HG02970 (cell line): Measurements from ENCODE around the gene RINL.
"Not testable (repeated sequence)": the region's sequence is repeated elsewhere in the genome, so short reads cannot be mapped to it uniquely, and the experiment has no call there.

ENCODE experiments used
- ATAC-seq: cut with Tn5 transposase; IDR thresholded peaks from one replicate; pipeline ENCODE4 v1.9.1; 2021; ENCODE audit warnings: mild to moderate bottlenecking, moderate library complexity, moderate number of reproducible peaks; ENCODE audit not compliant: unreplicated experiment, low FRiP score

The RINL gene

GRCh38 chr19:38878575-38879399 lies 712 bp upstream of the RINL start:
- no peak for ATAC-seq

GRCh38 chr19:38875656-38876395 lies 2.2 kb downstream of the RINL start:
- no peak for ATAC-seq

GRCh38 chr19:38873400-38873799 lies 4.7 kb downstream of the RINL start:
- not testable (repeated sequence) for ATAC-seq

GRCh38 chr19:38870612-38871011 lies 7.5 kb downstream of the RINL start:
- no peak for ATAC-seq

DNA sequence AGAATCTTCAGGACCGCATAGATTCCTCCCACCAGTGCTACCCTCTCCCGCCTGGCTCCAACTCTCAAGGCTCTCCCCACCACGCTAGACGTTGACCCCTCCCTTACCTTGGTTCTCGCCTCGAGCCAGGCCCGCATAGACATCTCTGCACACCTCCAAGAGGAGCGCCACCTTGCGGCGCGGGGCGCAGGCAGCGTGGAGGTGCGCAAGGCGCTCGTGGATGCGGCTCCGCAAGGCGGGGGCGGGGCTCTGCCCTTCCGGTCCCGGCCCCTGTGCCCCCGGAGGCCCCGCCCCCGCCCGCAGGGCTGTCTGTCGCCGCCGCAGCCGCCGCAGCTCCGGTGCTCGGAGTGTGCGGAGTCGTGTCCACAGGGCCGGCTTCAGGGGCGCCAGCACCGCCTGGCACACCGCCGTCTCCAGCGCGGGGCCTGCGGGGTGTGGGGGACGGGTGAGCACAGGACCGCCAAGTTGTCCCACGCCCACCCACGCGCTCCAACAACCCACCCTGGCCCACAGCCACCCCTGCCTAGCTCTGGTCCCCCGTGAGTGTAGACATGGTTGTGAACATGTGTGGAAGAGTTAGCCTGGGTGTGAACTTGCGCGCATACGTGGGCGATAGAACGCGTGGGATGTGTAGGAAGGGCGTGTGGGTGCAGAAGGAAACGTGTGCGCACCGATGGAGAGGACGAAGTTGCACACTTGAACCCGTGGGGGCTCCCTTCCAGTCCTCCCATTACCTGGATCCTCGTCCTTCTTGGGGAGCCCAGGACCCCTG lies 8.1 kb downstream of the RINL start:
- peak; percentile 79 for ATAC-seq

DNA sequence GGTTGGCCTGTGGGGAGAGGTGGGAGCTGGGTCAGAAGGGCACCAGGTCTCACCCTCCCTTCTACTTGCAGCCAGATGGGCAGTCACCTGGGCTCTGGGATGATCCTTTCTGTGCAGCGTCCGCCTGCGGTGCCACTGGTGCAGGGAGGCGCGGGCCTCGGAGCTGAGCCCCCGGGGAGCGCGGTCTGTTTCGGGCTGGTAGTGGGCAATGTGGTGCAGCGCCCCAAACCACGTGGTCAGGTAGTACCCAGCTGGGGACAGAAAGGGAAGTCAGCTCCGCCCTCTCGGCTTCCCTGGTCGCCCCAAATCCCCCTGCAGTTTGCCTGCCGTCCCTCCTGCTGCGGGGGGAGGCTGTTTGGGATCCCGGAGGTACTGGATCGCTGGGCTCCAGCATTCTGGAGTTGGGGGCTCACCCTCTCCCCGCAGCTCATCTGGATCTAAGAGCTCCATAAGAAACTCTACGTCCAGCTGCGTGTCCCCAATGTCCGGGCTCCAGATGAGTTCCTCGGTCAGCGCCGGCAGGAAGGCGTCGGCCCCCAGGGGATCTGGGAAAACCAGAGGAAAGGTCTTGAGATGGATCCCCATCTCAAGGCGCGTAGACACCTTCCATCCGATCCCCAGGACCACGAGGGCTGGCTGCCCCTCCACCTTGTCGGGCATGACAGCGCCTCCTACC lies 8.8 kb downstream of the RINL start:
- ATAC-seq: no peak

DNA sequence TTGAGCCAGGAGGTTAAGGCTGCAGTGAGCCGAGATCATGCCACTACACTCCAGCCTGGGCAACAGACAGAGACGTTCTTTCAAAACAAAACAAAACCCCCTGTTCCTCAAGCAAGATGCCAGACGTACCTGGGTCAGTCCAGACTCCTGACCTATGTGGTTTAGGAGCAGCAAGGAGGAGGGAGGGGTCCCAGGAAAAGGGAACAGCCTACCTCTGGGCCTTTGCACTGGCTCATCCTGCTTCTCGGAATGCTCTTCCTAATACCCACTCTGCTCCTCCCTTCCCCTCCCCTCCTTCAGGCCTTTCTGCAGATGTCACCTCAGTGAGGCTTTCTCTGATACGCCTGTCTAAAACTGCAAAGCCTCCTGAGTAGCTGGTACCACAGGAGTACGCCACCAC lies 9.5 kb downstream of the RINL start:
- no peak for ATAC-seq

DNA sequence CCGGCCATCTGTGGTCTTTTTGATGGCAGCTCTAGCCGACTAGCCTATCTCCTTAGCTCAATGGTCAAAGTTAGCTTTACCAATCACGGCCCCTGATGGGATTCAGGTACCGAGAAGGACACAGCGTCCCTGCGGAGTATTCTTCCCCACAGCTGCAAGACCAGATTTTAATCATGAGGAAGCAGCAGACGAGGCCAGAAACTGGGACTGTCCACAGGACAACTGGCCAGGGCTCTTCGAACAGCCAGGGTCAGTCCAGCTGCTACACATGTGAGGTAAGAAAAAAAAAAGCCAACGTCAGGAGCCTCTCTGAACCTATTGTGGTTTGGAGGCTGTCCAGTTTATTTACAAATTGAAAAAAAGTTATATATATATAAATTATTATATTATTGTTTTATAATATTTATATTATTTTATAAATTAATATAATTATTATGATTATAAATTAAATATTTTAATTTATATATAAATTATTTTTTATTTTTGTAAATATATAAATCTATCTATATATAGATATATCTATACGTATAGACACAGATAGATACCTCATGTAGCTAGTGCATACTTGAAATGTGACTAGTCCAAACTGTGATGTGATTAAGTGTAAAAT lies 10.8 kb downstream of the RINL start:
- no peak for ATAC-seq

DNA sequence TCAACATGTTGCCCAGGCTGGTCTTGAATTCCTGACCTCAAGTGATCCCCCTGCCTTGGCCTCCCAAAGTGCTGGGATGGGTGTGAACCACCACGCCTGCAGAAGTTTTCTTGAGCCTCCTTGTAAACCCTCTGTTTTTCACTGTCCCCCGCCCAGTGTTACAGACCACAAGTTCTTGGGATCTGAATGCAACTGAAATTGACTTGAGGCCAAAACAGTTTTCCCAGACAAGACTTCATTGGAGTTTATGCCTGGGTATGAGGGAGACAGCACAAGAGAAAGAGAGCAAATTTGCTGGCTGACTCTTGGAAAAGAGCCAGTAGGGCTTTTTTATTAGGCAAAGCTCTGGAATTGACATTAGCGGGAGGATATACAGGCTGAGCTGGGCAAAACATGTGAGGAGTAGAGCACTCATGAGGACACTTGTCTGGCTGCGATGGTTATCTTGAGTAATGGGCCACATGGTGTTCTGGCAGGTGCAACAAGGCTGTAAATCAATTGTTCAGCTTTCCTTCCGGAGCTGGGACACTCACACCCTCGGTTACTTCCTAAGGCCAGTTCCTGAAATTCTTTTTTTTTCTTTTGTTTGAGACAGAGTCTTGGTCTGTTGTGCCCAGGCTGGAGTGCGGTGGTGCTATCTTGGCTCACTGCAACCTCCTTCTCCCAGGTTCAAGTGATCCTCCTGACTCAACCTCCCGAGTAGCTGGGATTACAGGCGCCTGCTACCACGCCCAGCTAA lies 15.6 kb downstream of the RINL start:
- no peak for ATAC-seq

DNA sequence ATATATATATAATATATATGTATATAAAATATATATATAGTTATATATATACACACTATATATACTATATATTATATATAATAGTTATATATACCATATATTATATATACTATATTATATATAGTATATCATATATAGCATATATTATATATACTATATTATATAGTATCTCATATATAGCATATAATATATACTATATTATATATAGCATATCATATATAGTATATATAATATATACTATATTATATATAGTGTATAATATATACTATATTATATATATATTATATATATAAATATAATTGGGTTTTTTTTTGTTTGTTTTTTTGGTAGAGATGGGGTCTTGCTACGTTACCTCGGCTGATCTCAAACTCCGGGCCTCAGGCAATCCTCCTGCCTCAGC lies 16.7 kb downstream of the RINL start:
- ATAC-seq: no peak

DNA sequence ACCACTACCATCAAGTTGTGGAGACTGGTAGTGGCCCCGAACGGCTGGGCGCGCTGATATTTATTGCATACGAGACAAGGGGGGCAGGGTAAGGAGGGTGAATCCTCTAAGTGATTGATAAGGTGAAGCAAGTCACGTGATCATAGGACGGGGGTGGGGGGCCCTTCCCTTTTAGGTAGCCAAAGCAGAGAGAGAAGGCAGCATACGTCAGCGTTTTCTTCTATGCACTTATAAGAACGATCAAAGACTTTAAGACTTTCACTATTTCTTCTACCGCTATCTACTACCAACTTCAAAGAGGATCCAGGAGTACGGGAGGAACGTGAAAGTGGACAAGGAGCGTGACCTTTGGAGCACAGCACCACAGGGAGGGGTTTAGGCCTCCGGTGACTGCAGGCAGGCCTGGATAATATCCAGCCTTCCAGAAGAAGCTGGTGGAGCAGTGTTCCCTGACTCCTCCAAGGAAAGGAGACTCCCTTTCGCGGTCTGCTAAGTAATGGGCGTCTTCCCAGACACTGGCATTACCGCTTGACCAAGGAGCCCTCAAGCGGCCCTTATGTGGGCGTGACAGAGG lies 18.4 kb downstream of the RINL start:
- ATAC-seq: not testable (repeated sequence)

- ATAC-seq: no peak
Observed at GRCh38 chr19:38856813-38857212, 21.3 kb downstream of the RINL start.

- ATAC-seq: not testable (repeated sequence)
Observed at GRCh38 chr19:38855751-38856150, 22.3 kb downstream of the RINL start.

GRCh38 chr19:38854961-38855360 lies 23.1 kb downstream of the RINL start:
- ATAC-seq: not testable (repeated sequence)

DNA sequence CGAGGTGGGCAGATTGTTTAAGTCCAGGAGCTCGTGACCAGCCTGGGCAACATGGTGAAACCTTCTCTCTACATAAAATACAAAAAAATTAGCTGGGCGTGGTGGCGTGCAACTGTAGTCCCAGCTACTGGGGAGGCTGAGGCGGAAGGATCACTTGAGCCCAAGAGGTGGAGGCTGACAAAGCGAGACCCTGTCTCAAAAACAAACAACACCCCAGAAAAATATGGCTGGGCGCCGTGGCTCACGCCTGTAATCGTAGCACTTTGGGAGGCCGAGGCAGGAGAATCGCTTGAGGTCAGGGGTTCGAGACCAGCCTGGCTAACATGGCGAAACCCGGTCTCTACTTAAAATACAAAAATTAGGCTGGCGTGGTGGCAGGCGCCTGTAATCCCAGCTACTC lies 24.9 kb downstream of the RINL start:
- no peak for ATAC-seq

DNA sequence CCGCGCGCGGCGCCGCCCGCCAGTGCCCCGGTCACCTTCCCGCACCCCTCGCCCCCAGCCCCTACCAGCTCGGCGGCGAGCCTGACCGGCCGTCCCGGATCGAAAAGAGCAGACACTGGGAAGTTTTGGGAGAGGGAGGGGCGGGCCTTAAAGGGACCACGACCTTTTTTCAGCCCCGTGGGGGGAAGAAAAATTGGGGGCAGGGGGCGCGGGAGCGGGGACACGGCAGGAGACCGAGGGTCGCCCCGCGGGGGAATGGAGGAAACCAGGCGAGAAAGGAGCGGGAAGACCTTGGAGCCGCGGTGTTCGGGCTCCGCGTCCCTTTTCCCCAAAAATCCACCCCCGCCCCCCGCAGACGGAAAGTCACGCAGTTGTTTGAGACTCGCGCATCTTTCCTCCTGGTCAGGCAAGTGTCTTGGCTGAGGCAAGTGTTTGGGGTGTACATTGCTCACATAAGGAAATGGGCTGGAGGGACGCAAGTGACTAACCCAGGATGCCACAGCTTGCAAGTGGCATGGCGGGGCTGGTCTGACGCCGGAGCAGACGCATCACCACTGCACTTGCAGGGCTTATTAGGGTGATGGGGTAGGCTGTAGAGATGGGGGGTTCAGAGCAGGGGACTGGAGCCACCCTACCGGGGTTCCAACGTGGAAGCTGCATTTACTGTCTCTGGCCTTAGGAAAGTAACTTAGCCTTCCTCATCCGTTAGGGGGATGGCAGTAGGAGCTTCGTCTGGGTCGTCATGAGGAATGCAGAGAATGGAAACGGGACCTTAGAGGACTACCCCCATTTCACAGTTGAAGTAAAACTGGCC lies 25.6 kb downstream of the RINL start:
- ATAC-seq: no peak

- no peak for ATAC-seq
Observed at GRCh38 chr19:38851622-38852230, 26.3 kb downstream of the RINL start.
